CD14-positive monocyte (primary cell): ENCODE results near the gene PRKACA. TPM values are rescaled to one million over a fixed set of nuclear protein-coding genes. Genes with fewer than 3 reads are reported as not detected.

ENCODE experiments used
- DNase-seq, 3 donors: peaks; one replicate each; pipeline ENCODE4 v3.0.0-alpha.2; 2011 to 2022
- H2AFZ ChIP-seq: 2 replicates; pipeline ENCODE4 v1.6.0; 2012; ENCODE audit warnings: mild to moderate bottlenecking, low read depth, low read length, inconsistent platforms; ENCODE audit not compliant: insufficient read depth, poor library complexity, severe bottlenecking
- H3K27ac ChIP-seq, 2 donors: 1 replicate in 1 of 2; 2 replicates in 1 of 2; pipeline ENCODE4 v1.5.1; 2012 to 2013; ENCODE audit warnings: low read length in 2 of 2, control low read depth in 1 of 2, inconsistent platforms in 1 of 2, low read depth in 1 of 2, mild to moderate bottlenecking in 1 of 2
- H3K27me3 ChIP-seq, 2 donors: one replicate each; pipeline versions ENCODE4 v1.6.0 to v1.6.1; 2011 to 2013; ENCODE audit warnings: low read length in 2 of 2; ENCODE audit not compliant: control insufficient read depth in 2 of 2, insufficient read depth in 2 of 2
- H3K36me3 ChIP-seq, 2 donors: replicated peaks in 1 of 2; 1 replicate in 1 of 2; 2 replicates in 1 of 2; pipeline versions ENCODE4 v1.5.1 to v1.6.1; 2012 to 2013; ENCODE audit warnings: low read length in 2 of 2, control low read depth in 1 of 2, inconsistent platforms in 1 of 2, mild to moderate bottlenecking in 1 of 2; ENCODE audit not compliant: insufficient read depth in 2 of 2, control insufficient read depth in 1 of 2
- H3K4me1 ChIP-seq, 2 donors: 1 replicate in 1 of 2; 2 replicates in 1 of 2; pipeline versions ENCODE4 v1.5.1 to v1.6.1; 2012 to 2013; ENCODE audit warnings: low read length in 2 of 2, control low read depth in 1 of 2, inconsistent platforms in 1 of 2, mild to moderate bottlenecking in 1 of 2, moderate library complexity in 1 of 2; ENCODE audit not compliant: insufficient read depth in 2 of 2, control insufficient read depth in 1 of 2
- H3K4me2 ChIP-seq: replicated peaks from 2 replicates; pipeline ENCODE3; 2012; ENCODE audit warnings: low read length, moderate library complexity, mild to moderate bottlenecking; ENCODE audit not compliant: poor library complexity, severe bottlenecking; ENCODE audit errors: extremely low read depth
- H3K4me3 ChIP-seq, 3 experiments: fragments of 200-600 bp in 1 of 3; sonication (generic) in 1 of 3; replicated peaks in 1 of 3; 1 replicate in 2 of 3; 2 replicates in 1 of 3; pipeline ENCODE4 v1.5.1; 2011 to 2013; ENCODE audit warnings: low read length in 3 of 3, mild to moderate bottlenecking in 3 of 3, control low read depth in 2 of 3, low read depth in 2 of 3, inconsistent platforms in 1 of 3, moderate library complexity in 1 of 3
- H3K79me2 ChIP-seq: 2 replicates; pipeline ENCODE4 v1.6.0; 2012; ENCODE audit warnings: mild to moderate bottlenecking, control low read depth, inconsistent platforms, low read length, moderate library complexity; ENCODE audit not compliant: insufficient read depth
- H3K9ac ChIP-seq: 2 replicates; pipeline ENCODE4 v1.6.0; 2017; ENCODE audit warnings: low read length, mild to moderate bottlenecking; ENCODE audit not compliant: insufficient read depth, poor library complexity, severe bottlenecking
- H3K9me3 ChIP-seq, 2 donors: replicated peaks in 1 of 2; 1 replicate in 1 of 2; 2 replicates in 1 of 2; pipeline versions ENCODE4 v1.5.1 to v1.6.1; 2012 to 2013; ENCODE audit warnings: low read length in 2 of 2, control low read depth in 1 of 2; ENCODE audit not compliant: control insufficient read depth in 1 of 2, insufficient read depth in 1 of 2
- H4K20me1 ChIP-seq: 2 replicates; pipeline ENCODE4 v1.6.0; 2012; ENCODE audit warnings: mild to moderate bottlenecking, low read length, control low read depth, moderate library complexity; ENCODE audit not compliant: insufficient read depth
- H3K27ac Mint-ChIP-seq, 7 donors: one replicate each; pipeline ENCODE4 v1.8.0; 2020; ENCODE audit warnings: mild to moderate bottlenecking in 7 of 7, mixed read lengths in 7 of 7, moderate library complexity in 6 of 7, inconsistent platforms in 2 of 7
- H3K27me3 Mint-ChIP-seq, 3 donors: one replicate each; pipeline ENCODE4 v1.8.0; 2021 to 2022; ENCODE audit warnings: low read depth in 3 of 3, mild to moderate bottlenecking in 3 of 3, mixed read lengths in 3 of 3, moderate library complexity in 3 of 3, inconsistent platforms in 1 of 3
- H3K36me3 Mint-ChIP-seq, 2 donors: one replicate each; pipeline ENCODE4 v1.8.0; 2020; ENCODE audit warnings: mixed read lengths in 2 of 2, inconsistent platforms in 1 of 2, mild to moderate bottlenecking in 1 of 2
- H3K4me1 Mint-ChIP-seq: one replicate; pipeline ENCODE4 v1.8.0; 2020; ENCODE audit warnings: mild to moderate bottlenecking, mixed read lengths
- H3K4me3 Mint-ChIP-seq, 2 donors: one replicate each; pipeline ENCODE4 v1.8.0; 2020; ENCODE audit warnings: mild to moderate bottlenecking in 2 of 2, mixed read lengths in 2 of 2, moderate library complexity in 1 of 2
- H3K9me3 Mint-ChIP-seq, 7 donors: one replicate each; pipeline ENCODE4 v1.8.0; 2020 to 2022; ENCODE audit warnings: mixed read lengths in 7 of 7, mild to moderate bottlenecking in 6 of 7, moderate library complexity in 6 of 7, inconsistent platforms in 2 of 7
- CTCF ChIP-seq: fragments of 200-600 bp; IDR thresholded peaks from one replicate; pipeline ENCODE4 v1.8.0; 2022; ENCODE audit warnings: antibody characterized with exemption, mild to moderate bottlenecking
- WGBS: methylation state at CpG from one replicate; pipeline ENCODE4 v1.1.5; 2013; ENCODE audit warnings: missing lambda C conversion rate; ENCODE audit not compliant: insufficient coverage; 5-methylcytosine and 5-hydroxymethylcytosine counted together
- intact Hi-C, 2 donors: fragments of 100-400 bp; cut with micrococcal nuclease; formaldehyde crosslinking; loops; one replicate each; pipeline versions ENCODE4 v1.15.0 to v1.15.1; 2023
- polyA plus RNA-seq, 3 donors: library from polyadenylated mRNA; depleted of rRNA in 1 of 3; unstranded in 2 of 3; stranded (reverse) in 1 of 3; fragments of 300-500 nt in 2 of 3; fragments of >200 nt in 1 of 3; fragmentation: Illumina TruSeq in 2 of 3; gene quantifications; 1 replicate in 2 of 3; 2 replicates in 1 of 3; pipeline ENCODE4 v1.2.3, GENCODE V29; 2012 to 2021

Gene PRKACA
- polyA plus RNA-seq, 3 donors: 2.0 to 231 (median 3.8) TPM

DNA sequence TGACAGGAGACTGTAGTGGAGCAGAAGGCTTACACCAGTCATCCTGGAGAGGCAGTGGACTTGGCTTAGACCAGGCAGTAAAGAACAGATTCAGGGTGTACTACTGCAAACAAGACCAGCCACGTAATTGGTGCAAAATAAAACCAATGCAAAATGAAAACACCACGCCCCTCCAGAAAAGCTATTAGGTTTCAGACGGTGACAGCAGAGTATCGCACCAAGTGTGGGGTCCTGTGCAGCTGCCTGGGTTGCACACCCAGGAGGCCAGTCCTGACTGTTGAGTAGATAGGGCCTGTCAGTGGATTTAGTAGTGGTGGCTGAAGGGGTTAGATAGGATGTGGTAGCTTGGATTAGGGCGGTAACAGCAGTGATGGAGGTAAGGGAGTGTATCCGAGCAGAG, 5.4 kb upstream of the PRKACA start:
- intact Hi-C loops: no loop called here
- no peak for DNase-seq
- Mint-ChIP-seq H3K4me3 (no peak overlapping the region), H3K4me1 (peaks cover 36% of the 10 kb centered on the region), H3K27me3 (no peaks in the 10 kb centered on the region), H3K27ac (peak overlapping the region in 2 of 7 donors; percentile 33 to 74), H3K9me3 (no peaks in the 10 kb centered on the region), H3K36me3 (peaks cover 13 to 14% of the 10 kb centered on the region in 2 donors)
- Histone ChIP-seq H3K9me3 (no peaks in the 10 kb centered on the region), H3K9ac (no peak overlapping the region), H4K20me1 (no peaks in the 10 kb centered on the region), H3K4me1 (peaks cover 37 to 43% of the 10 kb centered on the region in 2 donors), H3K27me3 (no peaks in the 10 kb centered on the region), H3K4me3 (no peak overlapping the region), H3K36me3 (no peaks in the 10 kb centered on the region), H3K79me2 (peaks cover 52% of the 10 kb centered on the region), H2AFZ (no peak overlapping the region), H3K27ac (no peak overlapping the region), H3K4me2 (no peak overlapping the region)
- WGBS: 98% methylated on average over 4 of the region's 6 CpGs
- TF ChIP-seq CTCF: no peak

DNA sequence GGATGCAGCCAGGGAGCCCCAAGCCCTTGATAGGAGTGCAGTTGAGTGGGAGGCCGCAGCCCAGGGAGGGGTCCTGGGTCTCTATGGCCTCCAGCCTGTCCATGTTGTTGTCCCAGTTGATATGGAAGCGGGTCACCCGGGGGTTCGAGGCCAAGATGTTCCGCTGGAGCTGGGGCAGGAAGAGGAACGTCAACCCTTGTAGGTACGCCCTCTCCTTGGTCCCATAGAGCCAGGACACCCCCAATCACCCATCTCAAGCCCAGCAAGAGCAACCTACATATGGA, 2.9 kb upstream of the PRKACA start:
- Mint-ChIP-seq H3K4me3 (no peak overlapping the region), H3K27me3 (no peaks in the 10 kb centered on the region), H3K9me3 (no peaks in the 10 kb centered on the region), H3K36me3 (peaks cover 10 to 21% of the 10 kb centered on the region in 2 donors), H3K27ac (peak overlapping the region in 5 of 7 donors; percentile 100), H3K4me1 (peaks cover 39% of the 10 kb centered on the region)
- no peaks in the 10 kb centered on the region for H3K36me3 ChIP-seq
- no peaks in the 10 kb centered on the region for H3K9me3 ChIP-seq
- no peak overlapping the region for H3K4me2 ChIP-seq
- no peak for TF ChIP-seq CTCF
- H3K27me3 ChIP-seq: no peaks in the 10 kb centered on the region
- intact Hi-C loops: no loop called here
- peaks cover 18% of the 10 kb centered on the region for H4K20me1 ChIP-seq
- H3K27ac ChIP-seq: peak overlapping the region; percentile 98 to 99
- no peak overlapping the region for H2AFZ ChIP-seq
- 95% methylated on average over 4 of the region's 7 CpGs for WGBS
- H3K9ac ChIP-seq: peak overlapping the region; percentile 95
- no peak for DNase-seq
- H3K4me1 ChIP-seq: peaks cover 35 to 42% of the 10 kb centered on the region in 2 donors
- H3K4me3 ChIP-seq: peak overlapping the region in 1 of 3 experiments; percentile 75
- H3K79me2 ChIP-seq: peaks cover 58% of the 10 kb centered on the region
